ENCODE results near the gene GATA3. TPM values are rescaled to one million over a fixed set of nuclear protein-coding genes. Genes with fewer than 3 reads are reported as not detected.
A peak's percentile ranks its signal among the peaks of the same experiment; 100 is the strongest.
"Not testable (repeated sequence)": the region's sequence is repeated elsewhere in the genome, so short reads cannot be mapped to it uniquely, and the experiment has no call there.

Gene GATA3
- total RNA-seq, 3 donors from 2014 or later (not counting 1 experiment from before 2014, with no cell fraction given) = 50.3 to 92.2 (median 68.8) TPM

DNA sequence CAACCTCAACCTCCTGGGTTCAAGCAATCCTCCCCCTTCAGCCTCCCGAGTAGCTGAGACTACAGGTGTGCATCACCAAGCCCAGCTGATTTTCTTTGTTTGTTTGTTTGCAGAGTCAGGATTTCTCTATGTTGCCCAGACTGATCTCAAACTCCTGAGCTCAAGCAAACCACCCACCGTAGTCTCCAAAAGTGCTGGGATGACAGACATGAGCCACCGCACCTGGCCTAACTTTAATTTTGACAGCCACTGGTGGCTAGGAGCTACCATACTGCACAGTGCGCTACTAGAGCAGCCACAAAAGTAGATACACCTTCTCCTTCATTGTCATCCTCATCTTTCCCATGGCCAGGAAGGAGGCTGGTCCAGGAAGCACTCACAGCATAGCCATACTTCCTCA is 31.2 kb upstream of the GATA3 start:
- intact Hi-C loops (cut with micrococcal nuclease) = no loop called here
- Mint-ChIP-seq H3K4me3 (no peak overlapping the region), H3K36me3 (no peaks in the 10 kb centered on the region), H3K4me1 (peaks cover 5% of the 10 kb centered on the region in 2 donors), H3K27me3 (ENCODE audit: low read depth in 2 of 2) (peaks cover 15 to 21% of the 10 kb centered on the region in 2 donors), H3K27ac (no peak overlapping the region), H3K9me3 (no peaks in the 10 kb centered on the region)
- H3K36me3 ChIP-seq (ENCODE audit: control insufficient read depth, insufficient read depth, low read length) = no peaks in the 10 kb centered on the region
- DNase-seq (no peak), ATAC-seq (no peak)
- no peaks in the 10 kb centered on the region for H3K4me1 ChIP-seq (ENCODE audit: control insufficient read depth, insufficient read depth, low read length)
- TF ChIP-seq, protein P1, sequence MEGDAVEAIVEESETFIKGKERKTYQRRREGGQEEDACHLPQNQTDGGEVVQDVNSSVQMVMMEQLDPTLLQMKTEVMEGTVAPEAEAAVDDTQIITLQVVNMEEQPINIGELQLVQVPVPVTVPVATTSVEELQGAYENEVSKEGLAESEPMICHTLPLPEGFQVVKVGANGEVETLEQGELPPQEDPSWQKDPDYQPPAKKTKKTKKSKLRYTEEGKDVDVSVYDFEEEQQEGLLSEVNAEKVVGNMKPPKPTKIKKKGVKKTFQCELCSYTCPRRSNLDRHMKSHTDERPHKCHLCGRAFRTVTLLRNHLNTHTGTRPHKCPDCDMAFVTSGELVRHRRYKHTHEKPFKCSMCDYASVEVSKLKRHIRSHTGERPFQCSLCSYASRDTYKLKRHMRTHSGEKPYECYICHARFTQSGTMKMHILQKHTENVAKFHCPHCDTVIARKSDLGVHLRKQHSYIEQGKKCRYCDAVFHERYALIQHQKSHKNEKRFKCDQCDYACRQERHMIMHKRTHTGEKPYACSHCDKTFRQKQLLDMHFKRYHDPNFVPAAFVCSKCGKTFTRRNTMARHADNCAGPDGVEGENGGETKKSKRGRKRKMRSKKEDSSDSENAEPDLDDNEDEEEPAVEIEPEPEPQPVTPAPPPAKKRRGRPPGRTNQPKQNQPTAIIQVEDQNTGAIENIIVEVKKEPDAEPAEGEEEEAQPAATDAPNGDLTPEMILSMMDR (IDR thresholded peaks at IDR 0.05) = no peak
- H3K4me3 ChIP-seq (ENCODE audit: low read length) = no peak overlapping the region
- no peaks in the 10 kb centered on the region for H3K9me3 ChIP-seq (ENCODE audit: control insufficient read depth, insufficient read depth, low read length)
- H3K27me3 ChIP-seq (ENCODE audit: control insufficient read depth, insufficient read depth, low read length) = no peaks in the 10 kb centered on the region
- H3K27ac ChIP-seq (ENCODE audit: low read length) = no peak overlapping the region
- 77% methylated on average over 3 of the region's 4 CpGs for WGBS (ENCODE audit: insufficient coverage)

DNA sequence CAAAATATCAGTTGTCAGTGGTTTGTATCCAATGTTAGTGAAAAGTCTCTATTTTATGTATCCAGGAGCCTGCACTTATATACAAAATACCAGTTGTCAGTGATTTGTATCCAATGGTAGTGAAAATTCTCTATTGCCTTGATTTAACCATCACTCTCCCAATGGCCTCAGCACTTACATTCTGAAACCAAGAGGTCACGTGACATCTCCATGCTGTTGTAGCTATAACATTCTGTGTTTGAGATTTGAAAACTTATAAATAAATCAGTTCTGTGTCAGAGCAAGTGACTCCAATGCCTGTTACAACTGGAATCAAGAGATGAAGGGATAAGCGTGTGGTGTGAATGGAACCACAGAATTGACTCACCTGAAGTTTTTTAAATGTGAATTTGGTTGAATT is 30.6 kb upstream of the GATA3 start:
- H3K4me3 ChIP-seq (ENCODE audit: low read length) = no peak overlapping the region
- H3K4me3 Mint-ChIP-seq = no peak overlapping the region
- no peaks in the 10 kb centered on the region for H3K27me3 ChIP-seq (ENCODE audit: control insufficient read depth, insufficient read depth, low read length)
- intact Hi-C loops (cut with micrococcal nuclease) = no loop called here
- ATAC-seq (no peak), DNase-seq (no peak)
- peaks cover 5% of the 10 kb centered on the region in 2 donors for H3K4me1 Mint-ChIP-seq
- 94% methylated on average over 1 of the region's 2 CpGs for WGBS (ENCODE audit: insufficient coverage)
- H3K4me1 ChIP-seq (ENCODE audit: control insufficient read depth, insufficient read depth, low read length) = no peaks in the 10 kb centered on the region
- no peaks in the 10 kb centered on the region for H3K36me3 ChIP-seq (ENCODE audit: control insufficient read depth, insufficient read depth, low read length)
- TF ChIP-seq, protein P1 (IDR thresholded peaks at IDR 0.05) = no peak
- no peak overlapping the region for H3K27ac ChIP-seq (ENCODE audit: low read length)
- H3K9me3 ChIP-seq (ENCODE audit: control insufficient read depth, insufficient read depth, low read length) = no peaks in the 10 kb centered on the region
- no peaks in the 10 kb centered on the region for H3K36me3 Mint-ChIP-seq
- no peak overlapping the region for H3K27ac Mint-ChIP-seq
- H3K27me3 Mint-ChIP-seq (ENCODE audit: low read depth in 2 of 2) = peaks cover 15 to 21% of the 10 kb centered on the region in 2 donors
- no peaks in the 10 kb centered on the region for H3K9me3 Mint-ChIP-seq

DNA sequence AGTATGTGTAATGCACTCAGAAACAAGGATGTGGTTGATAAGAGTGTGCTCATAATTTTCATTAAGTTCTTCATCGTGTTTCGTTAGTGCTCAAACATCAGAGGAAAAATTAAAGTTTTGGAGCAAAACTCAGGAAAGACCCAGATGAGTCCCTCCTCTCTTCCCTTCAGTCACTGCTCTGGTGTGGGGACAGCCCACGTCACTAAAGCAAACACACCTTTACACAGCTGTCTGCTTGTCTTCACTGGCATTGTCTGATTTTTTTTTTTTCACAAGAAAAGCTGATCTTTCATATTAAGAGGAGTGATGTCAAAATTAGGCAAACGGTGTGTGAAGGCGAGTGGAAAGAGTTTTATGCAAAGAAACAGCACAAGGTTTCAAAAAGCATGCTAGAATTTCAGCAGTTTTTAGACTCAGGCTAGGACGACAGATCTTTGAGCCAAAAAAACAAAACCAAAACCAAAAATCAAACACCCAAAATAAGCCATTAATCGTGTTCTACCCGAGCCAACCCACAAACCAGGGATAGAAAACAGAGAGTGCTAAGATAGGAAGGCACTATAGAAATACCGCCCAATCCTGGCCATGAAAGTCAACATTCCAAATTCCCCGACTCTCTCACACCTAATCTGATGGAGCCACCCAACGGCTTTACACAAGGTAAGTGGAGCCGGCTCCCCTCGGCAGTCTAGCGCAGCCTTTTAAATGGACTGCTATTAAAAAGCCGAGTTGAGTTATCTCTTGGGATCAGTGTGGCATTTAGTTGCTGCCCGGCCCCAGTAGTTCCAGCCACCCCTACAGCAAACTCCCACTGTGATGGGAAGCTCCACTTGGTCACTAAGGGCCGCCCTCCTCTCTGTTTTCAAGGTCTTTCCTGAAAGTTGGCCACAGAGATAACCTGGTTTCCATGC is 27.9 kb upstream of the GATA3 start:
- intact Hi-C loops (cut with micrococcal nuclease) = no loop called here
- DNase-seq = peak in 1 of 2 donors; percentile 12
- 70% methylated on average over 16 of the region's 17 CpGs for WGBS (ENCODE audit: insufficient coverage)
- H3K4me1 ChIP-seq (ENCODE audit: control insufficient read depth, insufficient read depth, low read length) = no peaks in the 10 kb centered on the region
- no peak overlapping the region for H3K4me3 ChIP-seq (ENCODE audit: low read length)
- H3K4me3 Mint-ChIP-seq = peak overlapping the region; percentile 68
- H3K9me3 Mint-ChIP-seq = no peaks in the 10 kb centered on the region
- peaks cover 5% of the 10 kb centered on the region in 2 donors for H3K4me1 Mint-ChIP-seq
- H3K9me3 ChIP-seq (ENCODE audit: control insufficient read depth, insufficient read depth, low read length) = no peaks in the 10 kb centered on the region
- H3K27me3 Mint-ChIP-seq (ENCODE audit: low read depth in 2 of 2) = peaks cover 16 to 25% of the 10 kb centered on the region in 2 donors
- TF ChIP-seq, protein P1 (IDR thresholded peaks at IDR 0.05) = no peak
- no peaks in the 10 kb centered on the region for H3K36me3 ChIP-seq (ENCODE audit: control insufficient read depth, insufficient read depth, low read length)
- no peaks in the 10 kb centered on the region for H3K36me3 Mint-ChIP-seq
- H3K27me3 ChIP-seq (ENCODE audit: control insufficient read depth, insufficient read depth, low read length) = peaks cover 2% of the 10 kb centered on the region
- no peak overlapping the region for H3K27ac ChIP-seq (ENCODE audit: low read length)
- peak in 1 of 3 donors; percentile 17 for ATAC-seq
- peak overlapping the region in 1 of 2 donors; percentile 12 for H3K27ac Mint-ChIP-seq

DNA sequence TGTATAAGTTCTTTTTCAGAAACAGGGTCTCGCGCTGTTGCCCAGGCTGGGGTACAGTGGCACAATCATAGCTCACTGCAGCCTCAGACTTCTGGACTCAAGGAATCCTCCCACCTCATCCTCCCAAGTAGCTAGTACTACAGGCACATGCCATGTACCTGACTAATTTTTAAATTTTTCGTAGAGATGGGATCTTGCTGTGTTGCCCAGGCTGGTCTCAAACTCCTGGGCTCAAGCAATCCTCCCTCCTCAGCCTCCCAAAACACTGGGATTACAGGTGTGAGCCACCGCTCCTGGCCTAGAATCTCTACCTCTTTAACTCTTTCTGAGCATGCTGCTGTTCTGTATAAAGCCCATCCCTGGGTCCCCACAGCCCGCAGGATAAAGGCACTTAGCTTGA is 23.3 kb upstream of the GATA3 start:
- ATAC-seq, DNase-seq: not testable (repeated sequence)
- 92% methylated on average over 5 of the region's 5 CpGs for WGBS (ENCODE audit: insufficient coverage)

More for the DNA sequence above, 23.3 kb upstream of the GATA3 start:
- peaks cover 11 to 18% of the 10 kb centered on the region in 2 donors for H3K4me1 Mint-ChIP-seq
- H3K9me3 ChIP-seq (ENCODE audit: control insufficient read depth, insufficient read depth, low read length); H3K36me3 ChIP-seq (ENCODE audit: control insufficient read depth, insufficient read depth, low read length); H3K4me3 Mint-ChIP-seq; intact Hi-C loops (cut with micrococcal nuclease); H3K27ac Mint-ChIP-seq; H3K9me3 Mint-ChIP-seq; H3K27ac ChIP-seq (ENCODE audit: low read length); H3K36me3 Mint-ChIP-seq; H3K4me3 ChIP-seq (ENCODE audit: low read length): not testable (repeated sequence)
- H3K27me3 Mint-ChIP-seq (ENCODE audit: low read depth in 2 of 2) = peaks cover 31 to 33% of the 10 kb centered on the region in 2 donors
- peaks cover 24% of the 10 kb centered on the region for H3K4me1 ChIP-seq (ENCODE audit: control insufficient read depth, insufficient read depth, low read length)
- peaks cover 32% of the 10 kb centered on the region for H3K27me3 ChIP-seq (ENCODE audit: control insufficient read depth, insufficient read depth, low read length)

Data from natural killer cell (primary cell).